Measurements from ENCODE around the gene C2orf78.

DNA sequence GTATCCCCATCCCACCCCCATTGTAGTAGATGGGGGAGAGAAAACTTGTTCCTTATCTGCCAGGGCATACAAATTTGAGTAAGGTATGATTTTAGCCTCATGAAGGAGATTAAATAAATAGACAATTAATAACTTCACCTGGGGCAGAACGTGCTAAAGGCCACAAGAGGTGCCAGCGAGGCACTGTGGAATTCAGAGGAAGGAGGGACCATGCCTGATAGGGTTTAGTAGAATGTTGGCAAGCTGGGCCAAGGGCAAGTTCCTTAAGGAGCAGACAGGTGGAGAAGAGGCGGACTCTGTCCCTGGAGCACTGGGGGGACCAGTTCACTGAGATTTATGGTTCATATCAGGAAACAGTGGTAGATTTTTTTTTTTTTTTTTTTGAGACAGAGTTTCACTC lies 67.3 kb downstream of the C2orf78 start:
- TF ChIP-seq CTCF (conservative IDR thresholded peaks at IDR 0.05; ENCODE audit: low read length) (peak; percentile 67), EZH2phosphoT487 (IDR thresholded peaks at IDR 0.05; ENCODE audit: borderline replicate concordance) (no peak)

Data from Loucy (cell line).